ENCODE results near the gene PRKD1.
"Not testable (repeated sequence)": the region's sequence is repeated elsewhere in the genome, so short reads cannot be mapped to it uniquely, and the experiment has no call there.

PRKD1 gene

DNA sequence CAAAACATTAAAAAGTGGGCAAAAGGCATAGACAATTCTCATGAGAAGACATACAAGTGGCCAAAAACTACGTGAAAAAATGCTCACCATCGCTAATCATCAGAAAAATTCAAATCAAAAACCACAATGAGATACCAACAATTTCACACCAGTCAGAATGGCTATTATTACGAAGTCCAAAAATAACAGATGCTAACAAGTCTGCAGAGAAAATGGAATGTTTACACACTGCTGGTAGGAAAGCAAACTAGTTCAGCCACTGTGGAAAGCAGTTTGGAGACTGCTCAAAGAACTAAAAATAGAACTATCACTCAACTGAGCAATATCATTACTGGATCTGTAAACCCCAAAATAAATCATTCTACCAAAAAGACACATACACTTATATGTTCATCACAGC, 76.2 kb downstream of the PRKD1 start:
- CTCF ChIA-PET, result no interaction called here
- POLR2A ChIA-PET, result no interaction called here
- TF ChIP-seq, protein P1, sequence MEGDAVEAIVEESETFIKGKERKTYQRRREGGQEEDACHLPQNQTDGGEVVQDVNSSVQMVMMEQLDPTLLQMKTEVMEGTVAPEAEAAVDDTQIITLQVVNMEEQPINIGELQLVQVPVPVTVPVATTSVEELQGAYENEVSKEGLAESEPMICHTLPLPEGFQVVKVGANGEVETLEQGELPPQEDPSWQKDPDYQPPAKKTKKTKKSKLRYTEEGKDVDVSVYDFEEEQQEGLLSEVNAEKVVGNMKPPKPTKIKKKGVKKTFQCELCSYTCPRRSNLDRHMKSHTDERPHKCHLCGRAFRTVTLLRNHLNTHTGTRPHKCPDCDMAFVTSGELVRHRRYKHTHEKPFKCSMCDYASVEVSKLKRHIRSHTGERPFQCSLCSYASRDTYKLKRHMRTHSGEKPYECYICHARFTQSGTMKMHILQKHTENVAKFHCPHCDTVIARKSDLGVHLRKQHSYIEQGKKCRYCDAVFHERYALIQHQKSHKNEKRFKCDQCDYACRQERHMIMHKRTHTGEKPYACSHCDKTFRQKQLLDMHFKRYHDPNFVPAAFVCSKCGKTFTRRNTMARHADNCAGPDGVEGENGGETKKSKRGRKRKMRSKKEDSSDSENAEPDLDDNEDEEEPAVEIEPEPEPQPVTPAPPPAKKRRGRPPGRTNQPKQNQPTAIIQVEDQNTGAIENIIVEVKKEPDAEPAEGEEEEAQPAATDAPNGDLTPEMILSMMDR (IDR thresholded peaks at IDR 0.05; ENCODE audit: control extremely low read depth, extremely low read depth, low read depth, missing control alignments), result no peak
- no peak for DNase-seq (ENCODE audit: extremely low spot score)

DNA sequence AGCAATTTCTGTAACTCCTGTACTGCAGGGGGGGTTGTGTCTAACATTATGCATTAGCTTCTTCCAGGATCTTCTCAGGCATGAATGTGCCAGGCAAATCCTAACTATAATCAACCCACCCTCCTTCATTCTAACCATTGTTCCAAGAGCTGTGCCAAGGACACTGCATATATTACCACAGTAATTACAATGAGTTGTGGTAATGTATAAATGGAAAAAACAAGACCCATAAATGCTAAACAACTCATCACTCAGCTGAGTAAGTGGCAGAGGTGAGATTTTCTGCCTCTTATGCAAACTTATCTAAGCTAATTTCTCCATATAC, 80.6 kb downstream of the PRKD1 start:
- TF ChIP-seq, protein P1 (IDR thresholded peaks at IDR 0.05; ENCODE audit: control extremely low read depth, extremely low read depth, low read depth, missing control alignments), result no peak
- POLR2A ChIA-PET, result no interaction called here
- CTCF ChIA-PET, result no interaction called here
- no peak for DNase-seq (ENCODE audit: extremely low spot score)

GRCh38 chr14:29846339-29847055, 81.2 kb downstream of the PRKD1 start:
- TF ChIP-seq, protein P1 (IDR thresholded peaks at IDR 0.05; ENCODE audit: control extremely low read depth, extremely low read depth, low read depth, missing control alignments), result no peak
- POLR2A ChIA-PET, result no interaction called here
- DNase-seq (ENCODE audit: extremely low spot score), result no peak

DNA sequence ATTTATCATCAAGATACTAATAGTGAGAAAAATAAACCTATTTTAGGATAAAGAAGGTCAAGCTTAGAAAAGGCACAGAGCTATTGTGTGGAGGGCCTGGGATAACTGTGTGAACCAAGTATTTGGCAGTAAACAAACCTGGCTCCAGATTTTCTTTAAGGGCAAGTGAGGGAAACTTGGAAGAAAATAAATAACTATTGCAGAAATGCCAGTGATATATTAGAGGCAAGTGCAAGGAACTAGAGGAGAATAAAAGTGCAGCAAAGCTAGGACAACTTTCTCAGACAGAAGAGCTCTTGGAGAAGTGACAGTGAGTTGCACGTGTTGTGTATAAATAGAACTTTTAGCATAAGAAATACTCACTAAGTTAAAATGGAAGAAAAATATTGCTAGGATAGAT, 83.7 kb downstream of the PRKD1 start:
- DNase-seq (ENCODE audit: extremely low spot score), result no peak
- TF ChIP-seq, protein P1 (IDR thresholded peaks at IDR 0.05; ENCODE audit: control extremely low read depth, extremely low read depth, low read depth, missing control alignments), result no peak
- POLR2A ChIA-PET, result no interaction called here
- CTCF ChIA-PET, result no interaction called here

More at GRCh38 chr14:29846339-29847055, 81.2 kb downstream of the PRKD1 start:
- CTCF ChIA-PET, result no interaction called here

GRCh38 chr14:29842228-29842627, 85.4 kb downstream of the PRKD1 start:
- ChIA-PET CTCF (no interaction called here), POLR2A (no interaction called here)
- TF ChIP-seq, protein P1 (IDR thresholded peaks at IDR 0.05; ENCODE audit: control extremely low read depth, extremely low read depth, low read depth, missing control alignments), result no peak
- no peak for DNase-seq (ENCODE audit: extremely low spot score)

DNA sequence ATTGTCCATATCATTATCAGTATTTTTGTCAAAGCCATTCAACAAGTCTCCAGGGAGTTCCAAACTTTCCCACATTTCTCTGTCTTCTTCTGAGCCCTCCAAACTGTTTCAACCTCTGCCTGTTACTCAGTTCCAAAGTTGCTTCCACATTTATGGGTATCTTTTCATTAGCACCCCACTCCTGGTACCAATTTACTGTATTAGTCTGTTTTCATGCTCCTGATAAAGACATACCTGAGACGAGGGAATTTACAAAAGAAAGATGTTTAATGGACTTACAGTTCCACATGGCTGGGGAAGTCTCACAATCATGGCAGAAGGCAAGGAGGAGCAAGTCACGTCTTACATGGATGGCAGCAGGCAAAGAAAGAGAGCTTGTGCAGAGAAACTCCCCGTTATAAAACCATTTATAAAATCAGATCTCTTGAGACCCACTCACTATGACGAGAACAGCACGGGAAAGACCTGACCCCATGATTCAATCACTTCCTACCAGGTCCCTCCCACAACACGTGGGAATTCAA, 87.2 kb downstream of the PRKD1 start:
- POLR2A ChIA-PET; DNase-seq (ENCODE audit: extremely low spot score); CTCF ChIA-PET: not testable (repeated sequence)

DNA sequence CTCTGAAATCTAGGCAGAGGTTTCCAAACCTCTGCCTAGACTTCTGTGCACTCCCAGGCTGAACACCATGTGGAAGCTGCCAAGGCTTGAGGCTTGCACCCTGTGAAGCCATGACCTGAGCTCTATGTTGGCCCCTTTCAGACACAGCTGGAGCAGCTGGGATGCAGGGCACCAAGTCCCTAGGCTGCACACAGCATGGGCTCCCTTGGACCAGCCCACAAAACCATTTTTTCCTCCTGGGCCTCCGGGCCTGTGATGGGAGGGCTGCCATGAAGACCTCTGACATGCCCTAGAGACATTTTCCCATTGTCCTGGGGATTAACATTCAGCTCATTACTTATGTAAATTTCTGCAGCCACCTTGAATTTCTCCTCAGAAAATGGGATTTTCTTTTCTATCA, 88.0 kb downstream of the PRKD1 start:
- POLR2A ChIA-PET; DNase-seq (ENCODE audit: extremely low spot score); CTCF ChIA-PET: not testable (repeated sequence)

GRCh38 chr14:29838752-29839151, 88.9 kb downstream of the PRKD1 start:
- DNase-seq (ENCODE audit: extremely low spot score), result no peak
- TF ChIP-seq, protein P1 (IDR thresholded peaks at IDR 0.05; ENCODE audit: control extremely low read depth, extremely low read depth, low read depth, missing control alignments), result no peak
- CTCF ChIA-PET, result no interaction called here
- POLR2A ChIA-PET, result no interaction called here
